ENCODE measurements around the gene OGFOD2.
"Not testable (repeated sequence)": the region's sequence is repeated elsewhere in the genome, so short reads cannot be mapped to it uniquely, and the experiment has no call there.

Gene OGFOD2

DNA sequence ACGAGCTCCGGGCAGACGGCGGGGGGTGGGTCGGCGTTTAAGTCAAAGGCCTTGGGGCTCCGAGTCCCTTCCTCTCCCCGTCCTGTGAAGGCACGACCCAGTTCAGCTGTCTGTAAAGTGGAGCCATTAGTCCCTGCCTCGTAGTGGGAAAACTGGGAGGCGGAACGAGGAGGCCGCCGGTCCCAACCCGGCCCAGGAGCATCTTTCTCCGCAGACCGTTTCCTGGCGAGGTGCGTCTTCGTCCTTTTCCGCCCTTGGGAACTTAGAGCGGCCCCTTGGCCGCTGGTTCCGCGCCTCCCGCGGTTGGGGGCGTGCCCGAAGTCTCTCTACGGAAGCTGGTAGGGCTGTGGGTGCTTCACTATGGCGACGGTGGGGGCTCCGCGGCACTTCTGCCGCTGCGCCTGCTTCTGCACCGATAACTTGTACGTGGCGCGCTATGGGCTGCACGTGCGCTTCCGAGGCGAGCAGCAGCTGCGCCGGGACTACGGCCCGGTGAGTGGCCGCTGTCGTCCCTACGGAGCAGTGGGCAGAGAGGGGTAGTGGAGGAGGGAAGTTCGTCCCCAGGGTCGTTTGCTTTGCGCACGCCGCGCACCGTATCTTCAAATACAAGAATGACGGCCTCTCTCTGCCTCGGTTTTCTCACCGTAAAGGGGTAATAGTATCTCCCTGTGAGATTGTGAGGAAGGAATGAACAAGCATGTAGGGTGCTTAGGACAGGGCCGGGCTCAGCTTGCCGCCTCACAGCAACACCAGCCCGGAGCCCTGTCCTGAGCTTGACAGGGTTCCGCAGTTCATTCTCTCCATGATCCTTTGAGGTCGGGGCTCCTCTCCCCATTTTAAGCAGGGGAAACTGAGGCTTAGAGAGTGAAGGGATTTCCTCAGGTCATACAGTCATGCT lies at the start of gene OGFOD2:
OGFOD2 (plus strand) TSS at position 353 of the 898 bp plus-strand sequence; CDS start at position 361, 8 bp downstream.
- peak; percentile 92 for DNase-seq

DNA sequence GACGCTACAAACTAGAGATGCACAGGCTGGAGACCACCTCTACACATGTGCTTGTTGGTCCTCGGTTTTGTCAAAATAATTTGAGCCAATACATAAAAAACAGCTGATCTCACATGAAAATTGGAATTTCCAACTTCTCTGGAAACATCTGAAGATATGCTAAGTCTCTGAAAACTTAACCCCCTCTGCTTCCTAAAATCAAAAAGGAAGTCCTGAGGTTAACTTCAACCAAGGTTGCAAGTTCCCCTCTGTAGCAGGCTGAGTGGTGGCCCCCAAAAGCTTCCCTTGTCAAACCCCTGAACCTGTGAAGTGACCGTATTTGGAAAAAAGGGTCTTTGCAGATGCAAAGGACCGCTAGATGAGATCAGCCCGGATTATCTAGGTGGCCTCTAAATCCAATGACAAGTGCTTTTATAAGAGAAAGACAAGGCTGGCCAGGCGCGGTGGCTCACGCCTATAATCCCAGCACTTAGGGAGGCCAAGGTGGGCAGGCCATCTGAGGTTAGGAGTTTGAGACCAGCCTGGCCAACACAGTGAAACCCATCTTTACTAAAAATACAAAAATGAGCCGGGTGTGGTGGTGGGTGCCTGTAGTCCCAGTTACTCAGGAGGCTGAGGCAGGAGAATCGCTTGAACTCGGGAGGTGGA lies 47.2 kb upstream of the OGFOD2 start:
- no peak for DNase-seq

DNA sequence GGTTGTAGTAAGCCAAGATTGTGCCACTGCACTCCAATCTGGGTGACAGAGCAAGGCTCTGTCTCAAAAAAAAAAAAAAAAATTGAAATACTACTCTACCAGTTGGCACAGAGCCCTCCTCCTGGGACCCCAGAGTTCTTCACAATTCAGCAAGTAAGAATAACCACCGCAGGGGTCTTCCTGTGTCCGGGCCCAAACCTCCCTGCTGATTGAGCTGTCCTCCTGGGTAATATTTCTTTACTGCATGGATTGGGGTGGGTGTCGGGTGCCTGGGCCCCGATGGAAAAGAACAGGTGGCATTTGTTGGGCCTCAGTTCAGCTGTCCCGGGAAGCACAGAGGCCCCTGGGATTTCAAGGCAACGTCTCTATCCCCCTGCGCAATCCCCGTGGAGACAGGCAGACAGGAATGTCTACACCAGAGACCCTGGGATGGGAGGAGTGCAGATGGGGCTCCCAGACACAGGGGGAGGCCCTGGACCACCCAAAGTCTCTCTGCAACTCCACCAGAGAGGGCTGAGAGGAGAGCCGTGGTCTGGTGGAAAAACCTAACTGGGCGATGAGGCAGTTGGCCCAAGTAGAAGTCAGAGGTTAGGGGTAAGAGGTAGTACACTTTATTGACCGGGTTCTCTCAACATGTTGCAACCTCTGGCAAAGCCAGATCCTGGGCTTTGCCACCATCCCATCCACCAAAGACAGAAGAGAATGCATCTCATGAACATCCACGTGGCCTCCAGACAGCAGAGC lies 46.5 kb upstream of the OGFOD2 start:
- no peak for DNase-seq

DNA sequence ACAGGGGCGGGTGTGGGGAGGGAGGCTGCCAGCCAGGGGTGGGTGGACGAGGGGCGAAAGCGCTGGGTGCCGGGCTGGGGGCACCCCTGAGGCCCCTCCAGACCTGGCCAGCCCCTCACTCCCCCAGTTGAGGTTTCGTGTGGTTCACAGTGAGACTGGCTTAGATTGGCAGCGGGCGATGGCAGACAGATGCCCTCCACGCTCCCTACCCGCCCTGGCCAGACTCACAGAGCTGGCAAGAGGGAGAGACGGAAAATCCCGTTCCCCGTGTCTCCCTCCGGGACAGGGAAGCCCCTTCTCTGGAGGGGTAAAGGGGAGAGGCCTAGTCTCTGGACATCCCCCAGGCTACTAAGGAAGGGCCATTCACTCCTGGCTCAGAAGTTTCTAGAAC lies 45.9 kb upstream of the OGFOD2 start:
- no peak for DNase-seq

DNA sequence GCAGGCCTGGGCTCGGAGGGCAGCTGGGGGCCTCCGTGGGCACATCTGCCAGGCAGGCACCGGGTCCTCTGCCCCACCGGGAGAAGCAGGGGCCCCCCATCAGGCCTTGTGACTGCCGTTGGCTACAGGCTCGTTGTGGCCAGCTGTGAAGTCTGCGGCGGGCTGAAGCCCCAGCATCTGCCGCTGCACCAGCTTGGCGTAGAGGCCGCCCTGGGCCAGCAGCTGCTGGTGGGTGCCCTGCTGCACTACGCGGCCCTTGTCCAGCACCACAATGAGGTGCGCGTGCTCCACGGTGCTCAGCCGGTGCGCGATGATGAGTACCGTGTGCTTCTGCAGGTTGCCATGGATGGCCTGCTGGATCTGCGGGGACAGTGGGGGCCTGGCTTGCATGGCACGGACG lies 45.2 kb upstream of the OGFOD2 start:
- DNase-seq = no peak

DNA sequence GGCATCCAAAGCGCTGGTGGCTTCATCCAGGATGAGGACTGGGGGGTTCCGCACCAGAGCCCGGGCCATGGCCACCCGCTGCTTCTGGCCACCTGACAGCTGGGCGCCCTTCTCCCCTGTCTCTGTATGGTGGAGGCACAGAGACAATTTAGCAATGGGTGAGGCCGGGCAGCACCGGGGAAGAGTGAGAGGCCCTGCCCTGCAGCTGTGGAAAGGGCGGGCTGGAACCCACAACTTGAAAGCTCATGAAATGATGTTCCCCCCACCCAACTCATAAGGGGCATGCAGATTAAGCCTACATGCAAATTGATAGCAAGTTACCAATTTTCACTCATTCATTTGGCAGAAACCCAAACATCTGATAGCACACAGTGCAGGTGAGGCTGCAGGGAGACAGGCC lies 42.8 kb upstream of the OGFOD2 start:
- DNase-seq = no peak

DNA sequence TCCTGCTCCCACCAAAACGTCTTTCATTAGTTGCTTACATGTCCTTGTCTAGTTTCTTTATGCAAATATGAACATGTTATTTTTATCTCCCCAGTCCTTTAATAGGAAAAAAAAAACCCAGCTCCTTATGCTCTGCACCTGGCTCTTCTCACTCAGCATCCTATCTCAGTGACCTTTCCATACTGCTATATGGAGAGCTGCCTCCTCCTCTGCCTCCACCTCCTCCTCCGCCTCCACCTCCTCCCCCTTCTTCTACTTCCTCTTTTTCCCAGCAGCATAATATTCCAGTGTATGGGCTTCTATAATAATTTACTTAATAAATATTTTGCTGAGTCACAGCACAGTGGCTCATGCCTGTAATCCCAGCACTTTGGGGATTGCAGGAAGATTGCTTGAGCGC lies 40.3 kb upstream of the OGFOD2 start:
- DNase-seq = no peak

DNA sequence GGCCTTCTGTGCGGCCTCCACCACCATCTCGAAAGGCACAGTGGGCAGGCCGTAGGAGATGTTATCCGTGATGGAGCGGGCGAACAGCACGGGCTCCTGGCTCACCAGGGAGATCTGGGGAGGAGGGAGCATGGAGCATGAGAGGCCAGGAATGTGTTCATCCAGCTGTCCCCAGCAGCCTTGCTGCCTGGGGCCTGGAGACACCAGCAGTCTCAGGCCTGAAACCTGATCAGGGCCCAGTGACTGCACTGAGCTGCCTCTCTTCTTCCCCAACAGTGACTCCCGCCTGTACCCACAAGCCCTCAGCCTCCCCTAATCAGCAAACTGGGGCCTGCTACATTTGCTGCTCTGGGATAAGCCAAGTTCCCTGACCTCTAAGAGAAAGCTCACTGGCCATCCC lies 39.7 kb upstream of the OGFOD2 start:
- no peak for DNase-seq

DNA sequence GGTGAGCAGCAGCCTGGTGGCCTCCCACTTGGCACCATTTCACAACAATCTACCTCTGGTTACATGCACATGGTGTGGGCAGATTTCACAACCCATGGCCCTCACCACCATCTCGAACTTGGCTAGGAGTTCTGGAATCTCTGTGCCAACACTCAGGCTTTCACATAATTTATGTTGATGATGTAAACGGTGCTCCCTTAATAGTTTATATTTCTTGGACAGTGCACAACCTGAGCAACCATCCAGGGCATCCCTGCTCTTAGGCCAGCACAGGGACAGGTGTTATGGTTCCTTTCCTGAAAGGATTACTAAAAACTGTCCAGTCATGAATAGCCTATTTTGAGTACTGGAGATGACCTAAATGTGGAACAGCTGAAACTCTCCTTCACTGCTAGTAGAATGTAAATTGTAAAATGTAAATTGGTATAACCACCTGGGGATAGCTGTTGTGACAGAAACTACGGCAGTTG lies 37.4 kb upstream of the OGFOD2 start:
- no peak for DNase-seq

DNA sequence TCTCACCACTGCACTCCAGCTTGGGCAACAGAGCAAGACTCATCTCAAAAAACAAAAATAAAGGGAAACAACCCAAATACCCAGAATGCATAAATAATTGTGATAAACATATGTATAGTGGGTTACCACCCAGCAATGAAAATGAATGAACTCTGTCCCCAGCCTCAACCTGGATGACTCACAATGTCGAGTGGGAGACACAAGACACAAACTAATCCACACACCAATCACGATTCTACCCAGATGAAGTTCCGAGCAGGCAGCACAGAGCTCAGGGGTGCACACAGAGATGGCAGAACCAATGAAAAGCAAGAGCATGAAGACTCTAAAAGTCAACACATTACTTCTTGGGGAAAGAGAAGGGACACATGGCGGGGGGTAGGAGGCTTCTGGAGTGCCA lies 35.9 kb upstream of the OGFOD2 start:
- no peak for DNase-seq

DNA sequence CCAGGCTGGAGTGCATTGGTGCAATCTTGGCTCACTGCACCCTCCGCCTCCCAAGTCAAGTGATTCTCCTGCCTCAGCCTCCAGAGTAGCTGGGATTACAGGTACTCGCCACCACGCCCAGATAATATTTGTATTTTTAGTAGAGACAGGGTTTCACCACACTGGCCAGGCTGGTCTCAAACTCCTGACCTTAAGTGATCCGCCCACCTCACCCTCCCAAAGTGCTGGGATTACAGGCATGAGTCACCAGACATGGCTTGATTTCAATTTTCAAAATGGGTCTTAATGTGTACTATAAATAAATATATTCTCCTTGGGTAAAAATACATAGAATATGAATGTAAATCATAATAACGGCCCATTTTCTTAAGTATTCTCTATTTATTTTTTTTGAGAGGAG lies 33.7 kb upstream of the OGFOD2 start:
- not testable (repeated sequence) for DNase-seq

DNA sequence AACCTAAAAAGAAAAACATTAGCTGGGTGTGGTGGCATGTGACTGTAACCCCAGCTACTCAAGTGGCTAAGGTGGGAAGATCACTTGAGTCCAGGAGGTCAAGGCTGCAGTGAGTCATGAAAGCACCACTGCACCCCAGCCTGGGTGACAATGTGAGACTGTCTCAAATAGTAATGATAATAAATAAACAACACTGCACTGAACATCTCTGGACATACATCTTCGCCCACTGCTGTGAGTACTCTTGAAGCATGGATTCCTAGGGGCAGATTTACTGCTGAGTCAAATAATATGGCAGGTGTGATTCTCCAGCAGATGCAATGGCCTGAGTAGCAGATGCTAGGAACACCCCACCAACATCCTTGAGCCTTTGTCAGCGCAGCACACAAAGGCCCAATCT lies 32.4 kb upstream of the OGFOD2 start:
- DNase-seq = no peak

DNA sequence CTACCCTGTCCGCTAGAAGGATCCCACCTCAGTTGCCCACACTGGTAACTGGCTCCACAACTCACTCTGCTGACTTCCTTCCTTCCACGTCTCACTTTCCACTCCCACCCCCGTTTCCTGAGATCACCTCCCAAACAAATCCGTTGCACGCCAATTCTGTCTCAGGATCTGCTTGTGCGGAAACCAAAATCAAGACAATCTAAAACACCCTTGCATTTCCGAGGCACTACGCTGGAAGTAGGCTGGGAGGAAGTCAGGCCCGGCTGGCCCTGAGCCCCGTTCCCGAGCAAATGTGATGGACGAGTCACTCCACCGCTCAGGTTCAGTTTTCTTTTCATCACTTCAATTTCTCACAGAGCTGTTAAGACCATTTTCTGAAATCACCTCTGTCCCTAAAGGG lies 31.8 kb upstream of the OGFOD2 start:
- no peak for DNase-seq

DNA sequence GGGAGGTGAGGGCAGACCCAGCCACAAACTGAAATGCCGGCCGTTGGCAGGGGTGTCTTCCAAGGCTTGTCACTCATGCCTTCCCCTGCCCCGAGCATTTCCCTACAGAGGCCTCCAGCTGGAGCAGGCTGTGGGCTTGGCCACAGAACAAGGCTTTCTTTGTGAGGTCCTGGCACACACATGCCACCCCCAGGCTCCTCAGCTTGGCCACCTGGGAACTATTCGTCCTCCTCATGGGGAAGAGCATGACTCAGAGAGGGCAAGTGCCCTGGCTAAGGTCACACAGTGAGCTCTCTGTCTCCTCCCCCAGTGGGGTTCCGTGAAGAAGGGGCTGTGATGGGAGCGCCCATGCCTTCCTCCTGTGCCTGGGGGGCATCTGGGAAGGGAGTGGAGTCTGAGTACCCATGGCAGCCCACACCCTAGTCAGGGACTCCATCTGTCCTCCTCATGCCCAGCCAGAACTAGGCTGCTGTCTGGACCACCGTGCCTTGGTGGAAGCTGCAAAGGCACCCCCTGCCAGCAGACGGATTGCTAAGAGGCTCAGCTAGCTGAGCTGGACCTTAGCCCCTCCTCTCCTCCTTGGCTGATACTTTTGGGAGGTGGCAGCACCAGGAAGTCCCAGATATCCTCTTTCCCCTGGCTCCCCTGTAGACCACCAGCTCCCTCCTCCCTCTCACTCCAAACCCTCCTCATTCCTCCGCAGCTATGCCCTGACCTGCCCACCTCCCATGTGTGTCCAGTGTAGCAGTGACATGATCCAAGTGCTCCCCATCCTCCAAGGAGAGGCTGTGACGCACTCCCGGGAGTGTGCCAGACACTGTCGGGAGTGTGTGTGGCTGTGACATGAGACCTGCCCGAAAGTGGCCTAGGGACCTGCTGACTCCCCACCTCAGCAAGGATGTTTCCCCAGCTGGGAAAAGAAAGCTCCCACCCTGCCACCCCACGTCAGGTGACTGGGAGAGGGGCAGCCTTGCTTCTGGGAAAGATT lies 30.1 kb upstream of the OGFOD2 start:
- DNase-seq = no peak

DNA sequence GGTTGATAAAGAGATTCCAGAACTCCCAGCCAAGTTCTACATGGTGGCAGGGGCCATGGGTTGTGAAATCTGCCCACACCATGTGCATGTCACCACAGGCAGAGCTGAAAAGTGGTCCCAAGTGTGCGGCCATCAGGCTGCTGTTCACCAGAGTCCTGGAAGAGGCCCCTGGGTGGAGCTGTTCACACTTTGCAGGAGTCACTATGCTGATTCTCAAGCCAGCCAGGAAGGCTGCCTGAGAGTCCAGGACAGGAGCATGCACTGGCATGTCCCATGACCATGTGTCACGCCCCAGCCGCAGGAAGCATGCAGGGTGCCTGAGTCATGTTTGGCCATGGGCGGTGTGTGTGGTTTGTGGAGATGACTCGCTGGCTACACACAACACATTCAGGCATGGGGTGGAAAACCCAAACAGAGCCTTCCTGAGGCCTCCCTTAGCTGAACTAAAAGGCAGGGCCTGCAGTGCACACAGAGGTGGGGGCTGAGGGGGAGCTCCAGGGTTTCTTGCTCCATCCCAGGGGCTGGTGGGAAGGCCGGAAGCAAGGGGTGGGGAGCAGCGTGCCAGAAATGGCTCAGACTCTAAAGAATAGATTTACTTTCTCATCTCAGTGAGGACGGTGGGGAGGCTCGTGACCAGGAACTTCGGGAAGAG lies 28.2 kb upstream of the OGFOD2 start:
- peak; percentile 68 for DNase-seq

DNA sequence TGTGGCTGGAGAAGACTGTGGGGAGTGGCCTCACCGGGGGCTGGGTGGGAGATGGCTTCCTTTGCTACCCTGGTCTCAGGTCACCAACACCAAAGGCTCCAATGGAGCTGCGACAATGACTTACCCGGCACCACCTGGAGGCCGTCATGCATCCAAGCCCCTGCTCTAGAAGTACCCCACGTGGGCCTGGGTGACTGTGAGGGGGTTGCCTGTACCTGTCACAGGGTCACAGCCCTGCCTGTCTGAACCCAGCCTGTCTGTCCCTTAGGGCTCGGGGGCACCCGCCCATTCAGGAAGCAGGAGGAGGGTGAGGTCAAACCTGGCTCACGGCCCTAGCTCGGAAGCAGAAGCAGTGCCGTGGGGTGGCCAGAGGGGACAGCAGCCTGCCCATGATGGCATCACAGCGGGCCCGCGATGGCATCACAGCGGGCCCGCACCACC lies 27.7 kb upstream of the OGFOD2 start:
- DNase-seq = no peak

DNA sequence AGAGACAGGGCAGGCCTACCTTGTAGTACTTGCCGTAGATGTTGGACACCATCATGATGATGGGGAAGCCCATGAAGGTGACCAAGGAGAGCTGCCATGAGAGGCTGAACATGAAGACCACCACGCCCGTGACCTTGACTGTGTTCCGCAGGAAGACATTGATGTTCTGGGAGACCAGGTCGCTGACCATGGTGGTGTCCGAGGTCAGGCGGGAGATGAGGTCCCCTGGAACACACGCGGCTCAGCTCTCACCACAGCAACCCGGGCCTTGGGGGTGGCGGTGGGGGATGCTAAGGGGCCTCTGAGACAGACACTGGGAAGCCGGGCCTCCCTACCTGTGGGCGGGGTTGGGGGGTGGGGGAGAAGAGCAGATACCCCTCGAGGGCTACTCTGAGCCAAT lies 26.4 kb upstream of the OGFOD2 start:
- DNase-seq = no peak

DNA sequence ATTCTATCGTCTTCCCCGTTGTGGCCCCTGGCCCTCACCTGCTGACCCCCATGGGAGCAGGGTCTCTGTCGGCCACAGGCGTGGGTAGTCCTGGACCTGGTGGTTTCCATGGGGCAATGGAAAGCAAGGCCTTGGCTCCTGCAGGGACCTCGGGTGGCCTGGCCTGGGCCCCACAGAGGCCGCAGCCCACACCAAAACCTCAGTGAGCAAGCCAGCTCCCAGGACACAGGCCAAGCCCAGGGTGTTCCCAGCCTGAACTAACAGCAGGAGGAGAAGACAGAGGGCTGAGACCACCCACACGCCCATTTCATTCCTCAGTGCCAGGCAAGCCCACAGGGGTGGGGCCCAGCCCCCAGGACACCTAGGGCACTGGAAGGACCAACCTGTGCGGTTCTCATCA lies 25.6 kb upstream of the OGFOD2 start:
- DNase-seq = no peak

DNA sequence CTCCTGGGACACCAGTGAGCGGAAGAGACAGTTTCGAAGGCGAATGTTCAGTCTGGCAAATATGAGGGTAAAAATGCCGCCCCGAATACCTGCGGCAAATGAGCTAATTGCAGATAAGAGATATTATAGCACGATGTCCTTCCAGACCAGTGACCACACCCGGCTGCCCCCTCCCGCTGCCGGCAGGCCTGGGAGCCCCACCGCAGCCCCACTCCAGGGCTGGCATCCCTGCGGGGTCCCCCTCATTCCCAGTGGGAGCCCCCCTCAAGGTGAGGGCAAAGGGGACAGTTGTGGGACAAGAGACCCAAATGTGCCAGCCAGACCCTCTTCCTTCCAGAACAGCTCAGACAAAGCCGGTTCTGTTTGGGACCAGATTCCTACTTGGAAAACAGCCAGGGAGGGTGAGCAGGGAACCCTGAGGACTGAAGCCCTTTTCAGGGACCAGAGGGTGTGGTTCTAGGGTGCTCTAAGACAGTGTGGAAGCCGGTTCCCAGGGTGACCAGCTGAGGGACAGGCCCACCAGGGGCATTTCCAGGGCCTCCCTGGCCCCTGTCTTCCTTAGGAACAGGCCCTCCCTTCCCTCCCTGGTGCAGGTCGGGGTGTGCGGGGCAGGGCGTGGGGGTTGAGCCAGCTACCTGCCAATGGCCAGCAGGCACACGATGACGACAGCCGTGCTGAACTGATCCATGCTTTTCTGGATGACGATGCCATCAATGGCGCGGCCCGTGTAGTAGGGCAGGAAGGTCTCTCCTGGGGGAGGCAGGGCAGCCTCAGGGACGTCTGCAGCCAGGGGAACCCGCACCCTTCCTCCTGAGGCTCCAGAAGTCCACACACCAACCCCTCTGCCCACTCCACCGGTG lies 25.0 kb upstream of the OGFOD2 start:
- no peak for DNase-seq

DNA sequence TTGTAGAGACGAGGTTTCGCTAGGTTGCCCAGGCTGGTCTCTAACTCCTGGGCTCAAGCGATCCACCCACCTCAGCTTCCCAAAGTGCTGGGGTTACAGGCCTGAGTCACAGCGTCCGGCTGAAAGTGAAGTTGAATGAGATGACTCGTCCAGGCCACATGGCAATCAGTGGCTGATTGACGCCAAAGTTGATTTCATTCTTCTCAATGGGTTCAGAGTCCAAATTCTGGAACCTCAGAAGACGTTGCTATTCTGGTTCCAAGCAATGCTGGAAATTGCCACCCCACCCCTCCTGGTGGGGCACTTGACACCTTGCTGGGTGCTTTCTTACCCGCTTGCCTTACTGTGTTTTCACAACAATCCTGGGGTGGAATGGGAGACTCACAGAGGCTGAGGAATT lies 23.6 kb upstream of the OGFOD2 start:
- DNase-seq = no peak
